Activated CD4-positive, alpha-beta T cell treated with anti-CD3 and anti-CD28 coated beads, Interleukin-10, Interleukin-2, amounts not matched to agents 100 ng/mL and 50 ng/mL, durations not matched to agents 16 hours and 8 hours (primary cell): ENCODE measurements around the gene PDE4B.
A peak's percentile ranks its signal among the peaks of the same experiment; 100 is the strongest.

Experiments used
- DNase-seq: peaks from one replicate; pipeline ENCODE4 v3.0.0-alpha.2; 2020

PDE4B gene

DNA sequence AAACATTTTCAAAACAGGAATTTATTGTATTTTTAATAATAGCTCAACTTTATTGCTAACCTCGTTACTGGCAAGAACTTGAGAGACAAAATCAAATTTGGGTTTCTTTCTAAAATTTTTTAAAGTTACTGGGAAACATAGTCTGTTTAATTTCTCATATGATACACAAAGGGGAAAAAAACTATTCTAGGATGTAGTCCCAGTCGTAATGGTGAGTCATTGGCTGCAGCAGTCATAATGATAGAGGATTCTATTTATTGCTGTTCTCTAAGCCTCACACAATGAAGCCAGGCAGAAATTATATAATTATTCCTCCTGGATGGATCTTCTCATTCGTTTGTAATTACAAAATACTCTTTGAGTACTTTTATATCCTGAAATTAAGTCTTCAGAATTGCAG is 414.8 kb downstream of the PDE4B start:
- DNase-seq, result no peak

DNA sequence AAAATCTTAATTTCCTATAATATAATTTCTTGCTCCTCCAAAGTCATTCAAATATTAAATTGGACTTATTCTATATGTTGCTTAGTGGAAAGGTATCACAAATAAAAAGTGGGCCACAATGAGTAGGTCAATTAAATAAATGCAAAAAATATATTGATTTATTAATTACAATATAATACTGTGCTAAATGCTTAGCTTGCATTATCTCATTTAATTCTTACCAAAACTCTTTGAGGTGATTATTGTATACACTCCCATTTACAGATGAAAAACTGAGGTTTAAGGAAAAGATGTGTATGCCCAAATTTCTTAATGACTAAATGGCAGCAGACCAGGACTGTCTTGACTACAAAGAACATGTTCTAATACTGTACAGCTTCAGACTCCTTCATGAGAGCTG is 415.9 kb downstream of the PDE4B start:
- DNase-seq, result no peak

DNA sequence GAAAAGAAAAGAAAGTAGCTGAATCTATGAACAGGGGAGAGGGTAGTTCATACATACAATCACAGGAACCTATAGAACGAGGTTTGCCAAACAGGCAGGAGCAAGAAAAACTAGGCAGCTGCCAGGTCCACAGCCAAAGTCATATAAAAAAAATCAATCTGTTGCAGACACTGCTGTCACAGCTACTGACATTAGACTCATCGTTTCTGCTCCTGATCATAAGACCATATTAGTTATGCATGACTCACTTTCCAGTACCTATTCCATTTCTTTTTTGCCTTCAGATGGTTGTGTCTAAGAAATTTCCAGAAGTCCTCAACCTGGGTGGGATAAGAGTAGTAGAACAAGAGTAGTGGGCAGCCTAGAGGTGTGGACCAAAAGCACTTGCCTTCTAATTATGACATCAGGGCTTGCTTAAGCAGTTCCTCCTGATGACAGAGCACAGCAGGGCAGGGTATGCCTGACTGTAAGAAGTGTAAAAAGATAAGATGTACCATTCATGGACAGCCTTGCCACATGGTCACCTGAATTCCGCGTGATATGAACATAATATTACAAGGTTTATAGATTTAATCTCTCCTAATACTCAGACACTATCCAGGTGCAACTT is 418.0 kb downstream of the PDE4B start:
- no peak for DNase-seq

GRCh38 chr1:66211521-66211920 is 418.8 kb downstream of the PDE4B start:
- no peak for DNase-seq

DNA sequence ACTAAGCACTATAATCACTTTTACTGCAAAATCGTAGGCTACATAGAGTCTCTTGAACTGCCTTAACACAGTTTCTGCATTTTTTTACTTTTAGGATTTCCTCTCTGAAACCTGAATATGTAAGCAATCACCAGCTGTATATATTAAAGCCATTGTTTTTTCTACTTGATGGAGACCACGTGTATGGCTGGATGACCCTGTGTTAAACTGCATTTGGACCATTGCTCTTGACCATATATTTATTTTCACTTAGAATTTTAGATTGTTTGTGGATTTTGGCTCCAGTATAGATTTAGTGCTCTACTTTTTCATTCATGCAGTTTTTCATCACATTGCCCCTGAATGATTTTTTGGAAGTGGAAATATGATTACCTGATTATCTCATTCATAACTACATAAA is 420.8 kb downstream of the PDE4B start:
- DNase-seq, result no peak

GRCh38 chr1:66214901-66215300 is 422.2 kb downstream of the PDE4B start:
- peak; percentile 32 for DNase-seq

DNA sequence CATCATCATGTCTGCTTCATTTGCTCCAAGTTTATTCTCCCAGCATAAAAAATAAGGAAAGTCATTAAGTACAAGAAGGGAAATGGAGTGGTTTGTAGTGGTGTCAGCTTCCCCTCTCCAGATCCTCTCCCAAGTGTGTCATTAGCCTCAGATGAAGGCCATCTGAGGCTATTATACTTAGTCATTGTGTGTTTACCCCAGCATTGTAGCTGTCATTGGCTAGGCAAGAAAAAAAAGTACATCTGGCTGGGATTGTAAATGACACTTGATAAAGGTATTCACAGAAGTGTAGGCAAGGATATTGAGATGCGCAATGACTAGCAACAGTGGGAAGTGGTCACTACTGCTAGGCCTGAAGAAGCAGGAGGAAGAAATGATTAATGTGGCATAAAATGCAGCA is 424.3 kb downstream of the PDE4B start:
- DNase-seq, result no peak

DNA sequence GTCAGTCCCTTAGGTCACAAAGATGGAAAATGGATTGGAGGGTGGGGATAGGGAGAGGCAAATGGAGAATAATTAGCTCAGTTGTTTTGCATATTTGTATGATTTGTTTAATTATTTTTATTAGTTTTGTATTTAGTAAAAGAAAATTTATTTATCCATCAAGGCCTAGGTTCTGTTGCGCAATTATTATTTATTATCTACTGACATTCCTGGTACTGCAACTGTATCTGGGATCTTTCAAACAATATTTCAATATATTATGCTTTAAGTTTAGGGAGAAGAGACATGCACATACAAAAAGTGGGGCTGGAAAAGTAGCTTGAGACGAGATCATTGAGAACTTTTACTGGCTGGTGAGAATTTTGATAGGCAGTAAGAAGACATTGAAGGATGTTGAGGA is 424.9 kb downstream of the PDE4B start:
- no peak for DNase-seq

GRCh38 chr1:66220477-66220876 is 427.8 kb downstream of the PDE4B start:
- DNase-seq, result no peak

GRCh38 chr1:66223681-66224080 is 431.0 kb downstream of the PDE4B start:
- DNase-seq, result no peak

DNA sequence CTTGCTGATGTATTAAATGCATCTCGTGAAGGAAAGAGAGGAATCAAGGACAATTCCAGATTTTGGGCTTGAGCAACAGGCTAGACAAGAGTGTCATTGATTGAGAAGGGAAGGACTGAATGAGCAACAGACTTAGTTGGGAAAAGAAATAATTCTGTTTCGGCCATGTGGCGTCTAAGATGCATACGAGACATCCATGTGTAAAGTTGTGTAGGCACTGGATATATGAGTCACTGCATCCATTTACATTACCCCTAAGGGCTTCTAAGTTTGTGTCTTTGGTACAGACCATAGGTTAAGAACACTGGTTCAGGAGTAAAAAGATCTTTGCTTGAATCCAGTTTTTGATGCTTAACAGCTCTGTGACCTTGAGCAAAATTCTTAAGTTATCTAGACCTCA is 434.3 kb downstream of the PDE4B start:
- DNase-seq, result no peak

DNA sequence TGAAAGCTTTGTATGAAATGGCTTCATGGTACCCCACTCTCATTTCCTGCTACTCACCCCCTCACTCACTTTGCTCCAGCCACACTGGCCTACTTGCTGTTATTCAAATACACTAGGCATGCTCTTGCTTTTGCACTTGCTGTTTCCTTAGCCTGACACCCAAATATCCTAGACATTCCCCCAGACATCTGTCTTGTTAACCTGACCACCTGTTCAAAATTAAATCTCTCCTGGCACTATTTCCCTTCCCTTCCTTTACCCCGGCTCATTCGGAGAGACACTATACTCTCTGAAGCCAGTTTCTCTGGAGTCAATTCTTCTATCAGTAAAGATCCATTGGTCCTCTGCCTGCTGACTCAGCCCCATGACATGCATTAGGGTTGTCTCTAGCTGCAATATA is 435.3 kb downstream of the PDE4B start:
- DNase-seq, result no peak

DNA sequence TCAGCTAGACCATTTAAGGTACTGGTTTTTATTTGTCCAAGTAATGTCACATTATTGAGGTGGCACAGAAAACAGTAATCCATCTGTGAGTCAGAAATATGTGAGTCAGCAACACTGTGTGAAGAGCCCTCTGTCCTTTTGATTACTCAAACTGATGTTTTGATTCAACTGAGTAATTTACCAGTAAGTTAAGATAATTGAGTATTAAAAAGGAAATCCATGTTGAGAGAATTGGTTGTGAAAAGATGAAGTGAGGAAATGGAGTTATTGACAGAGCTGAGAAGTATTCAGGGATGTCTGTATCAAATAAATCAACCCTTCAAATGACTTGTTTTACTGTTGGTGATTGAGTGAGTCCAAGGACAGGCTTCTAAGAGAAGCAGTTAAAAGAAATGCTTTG is 438.5 kb downstream of the PDE4B start:
- DNase-seq, result peak; percentile 74

- no peak for DNase-seq
Observed at GRCh38 chr1:66231681-66232463, 439.2 kb downstream of the PDE4B start.

- DNase-seq, result no peak
Observed at GRCh38 chr1:66237042-66237441, 444.3 kb downstream of the PDE4B start.

- DNase-seq, result no peak
Observed at GRCh38 chr1:66237722-66238479, 445.2 kb downstream of the PDE4B start.

GRCh38 chr1:66239834-66240233 is 447.1 kb downstream of the PDE4B start:
- DNase-seq, result no peak

- DNase-seq, result no peak
Observed at GRCh38 chr1:66240491-66241484, 448.1 kb downstream of the PDE4B start.

GRCh38 chr1:66242646-66243547 is 450.2 kb downstream of the PDE4B start:
- peak; percentile 86 for DNase-seq

DNA sequence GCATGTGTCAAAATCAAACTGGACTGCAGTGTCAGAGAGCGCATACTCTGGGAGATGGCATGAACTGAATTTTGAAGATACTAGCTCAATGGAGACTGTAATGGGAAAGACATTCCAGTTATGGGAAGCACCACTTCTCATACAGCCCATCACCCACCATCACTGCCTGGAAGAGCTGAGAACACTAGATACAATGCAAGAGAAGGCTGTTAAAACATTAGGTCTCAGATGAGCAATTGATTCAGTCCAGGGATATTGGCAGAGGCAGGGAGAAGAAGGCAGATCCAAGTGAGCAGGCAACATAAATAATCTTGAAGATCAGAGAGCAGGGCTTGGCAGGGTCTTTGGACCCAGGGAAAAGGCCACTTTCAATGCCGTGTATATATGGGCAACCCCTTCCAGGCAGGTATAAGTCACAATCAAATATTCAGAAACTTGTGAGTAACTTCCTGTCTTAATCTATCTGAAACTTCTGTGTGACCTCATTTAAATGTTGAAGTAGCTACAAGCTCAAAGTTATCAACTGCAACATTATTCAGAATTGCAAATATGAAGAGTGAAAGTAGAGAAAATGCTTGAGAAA is 450.9 kb downstream of the PDE4B start:
- peak; percentile 78 for DNase-seq

GRCh38 chr1:66244429-66244828 is 451.7 kb downstream of the PDE4B start:
- DNase-seq, result no peak
